ENCODE data around the gene CYSRT1. TPM values are rescaled to one million over a fixed set of nuclear protein-coding genes. Genes with fewer than 3 reads are reported as not detected.
A peak's percentile ranks its signal among the peaks of the same experiment; 100 is the strongest.

The CYSRT1 gene
- polyA plus RNA-seq, 3 donors: 10.9 to 17.0 (median 16.3) TPM

DNA sequence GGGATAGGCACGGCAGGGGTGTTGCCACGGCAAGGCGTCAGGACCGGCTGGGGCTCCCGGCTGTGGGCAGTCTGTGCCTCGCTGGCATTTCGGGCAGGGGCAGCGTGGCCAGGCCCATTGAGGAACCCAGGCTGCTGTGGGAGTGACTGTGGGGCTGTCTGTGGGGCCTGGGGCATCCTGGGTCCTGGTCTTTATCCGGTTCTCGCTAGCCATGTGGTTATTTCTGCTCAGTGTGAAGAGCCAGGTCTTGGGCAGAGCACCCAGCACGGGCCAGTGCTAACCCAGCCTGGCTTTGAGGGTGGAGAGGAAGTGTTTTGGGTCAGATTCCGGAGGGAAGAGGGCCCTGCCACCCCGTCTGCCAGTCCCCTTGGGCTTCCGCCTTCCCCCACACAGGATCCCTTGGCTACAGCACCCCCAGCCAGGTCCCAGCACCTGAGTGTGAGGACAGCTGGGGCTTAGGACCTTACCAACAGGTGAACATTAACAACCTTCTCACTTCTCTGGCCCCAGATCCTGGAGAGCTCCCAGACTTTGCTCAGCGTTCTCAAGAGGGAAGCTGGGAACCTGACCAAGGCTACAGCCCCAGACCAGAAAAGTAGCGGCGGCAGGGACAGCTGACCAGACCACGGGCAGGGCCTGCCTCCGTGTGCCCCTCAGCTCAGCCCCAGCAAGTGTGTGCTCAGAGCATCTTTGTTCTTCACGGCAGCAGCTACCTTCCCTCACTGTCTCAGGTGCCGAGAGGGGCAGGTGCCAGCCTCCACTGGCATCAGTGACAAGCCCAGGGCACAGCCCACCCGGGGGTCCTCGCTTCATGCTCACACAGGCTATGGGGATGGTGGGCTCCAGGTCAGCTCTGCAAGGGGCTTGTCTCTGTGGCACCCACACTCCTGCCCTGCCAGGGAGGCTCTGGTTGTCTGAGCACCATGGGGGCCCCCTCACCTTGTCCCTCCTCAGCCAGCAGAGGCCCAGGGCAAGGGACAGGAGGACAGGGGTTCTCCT lies 35.4 kb upstream of the CYSRT1 start:
- DNase-seq: no peak

DNA sequence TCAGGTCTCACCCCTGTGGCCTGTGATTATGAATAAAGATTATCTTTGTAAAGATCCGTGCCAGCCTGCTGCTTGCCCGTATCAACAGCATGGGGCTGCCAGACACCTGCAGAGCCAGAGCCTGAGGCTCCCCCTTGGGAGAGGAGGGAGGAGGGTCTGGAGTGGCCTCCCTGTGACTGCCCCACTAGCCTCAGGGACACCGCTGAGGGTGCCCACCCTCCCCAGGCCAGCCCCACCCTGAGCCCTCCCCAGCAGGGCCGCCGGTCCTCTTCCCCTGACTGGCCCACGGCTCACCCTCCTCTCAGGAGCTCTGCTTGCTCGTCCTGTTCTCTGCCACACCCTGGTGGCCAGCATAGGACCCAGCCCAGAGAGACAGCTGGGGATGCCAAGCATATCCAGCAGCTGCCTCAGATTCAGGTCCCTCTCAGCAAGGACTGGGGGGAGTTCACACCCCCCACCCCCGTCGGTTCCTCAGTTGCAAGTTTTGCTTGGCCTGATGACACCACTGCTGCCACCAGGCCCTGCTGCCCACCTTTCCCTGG lies 34.6 kb upstream of the CYSRT1 start:
- DNase-seq: no peak

DNA sequence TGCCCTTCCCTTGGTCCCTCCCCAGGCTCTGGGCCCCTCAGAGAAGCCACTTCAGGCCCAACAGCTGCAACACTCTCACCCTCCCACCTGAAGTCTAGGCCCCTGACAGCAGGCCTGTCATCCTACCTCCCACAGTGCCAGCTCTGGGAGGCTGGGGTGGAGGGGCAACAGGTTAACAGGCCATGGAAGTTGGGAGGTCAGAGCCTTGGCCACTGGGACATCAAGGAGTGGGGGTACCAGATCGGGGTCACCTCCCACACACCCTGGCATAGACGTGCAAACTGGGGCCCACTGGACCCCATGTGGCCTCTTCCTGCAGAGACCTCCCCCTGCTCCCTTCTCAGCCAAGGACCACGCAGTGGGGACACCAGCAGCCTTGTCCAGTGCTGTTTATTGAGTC lies 33.7 kb upstream of the CYSRT1 start:
- DNase-seq: no peak

DNA sequence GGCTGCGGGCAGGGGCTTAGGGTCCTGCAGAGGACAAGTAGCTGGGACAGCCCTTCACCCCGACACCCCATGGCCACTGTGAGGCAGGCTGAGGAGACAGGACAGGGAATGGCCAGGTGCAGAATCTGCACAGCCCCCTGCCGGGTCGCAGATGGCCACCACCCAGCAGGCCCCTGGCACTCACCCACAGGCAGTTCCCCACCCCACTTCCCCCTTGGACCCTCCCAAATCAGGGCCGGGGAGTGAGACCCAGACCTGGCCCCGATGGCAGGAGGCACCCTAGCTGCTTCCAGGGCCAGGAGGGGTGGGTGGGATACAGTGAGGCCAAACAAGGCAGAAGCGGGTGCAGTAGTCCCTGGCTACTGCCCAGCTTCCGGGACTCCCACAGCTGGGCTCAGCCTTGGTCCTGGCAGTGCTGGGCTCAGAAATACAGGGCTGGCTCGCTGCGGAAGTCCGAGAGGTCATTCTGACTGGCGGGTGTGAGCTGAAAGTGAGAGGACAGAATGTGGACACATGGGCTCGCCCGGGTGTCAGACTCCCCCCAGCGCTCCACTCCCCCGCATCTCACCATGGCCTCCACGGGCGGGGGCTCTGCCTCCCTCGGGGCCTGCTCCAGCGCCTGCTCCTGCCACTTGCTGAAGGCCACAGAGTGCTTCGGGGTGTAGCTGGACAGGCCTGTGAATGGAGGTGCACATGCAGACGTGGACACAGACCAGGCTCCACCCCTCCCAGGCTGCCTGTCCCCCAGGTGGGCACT lies 33.1 kb upstream of the CYSRT1 start:
- DNase-seq: no peak

DNA sequence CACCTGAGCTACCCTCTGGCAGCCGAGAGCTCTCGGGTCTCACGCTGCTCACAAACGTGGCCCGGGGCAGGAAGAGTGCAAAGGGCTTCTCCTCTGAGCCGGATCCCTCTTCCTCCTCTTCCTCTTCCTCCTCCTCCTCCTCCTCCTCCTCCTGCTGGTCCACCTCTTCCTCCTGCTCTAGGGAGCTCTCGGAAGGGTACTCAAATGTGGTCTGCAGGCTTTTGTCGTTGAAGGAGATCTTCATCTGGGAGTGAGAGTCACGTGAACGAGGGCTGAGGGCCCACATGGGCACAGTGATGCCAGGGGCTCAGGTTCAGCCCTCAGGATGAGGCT lies 32.6 kb upstream of the CYSRT1 start:
- no peak for DNase-seq

DNA sequence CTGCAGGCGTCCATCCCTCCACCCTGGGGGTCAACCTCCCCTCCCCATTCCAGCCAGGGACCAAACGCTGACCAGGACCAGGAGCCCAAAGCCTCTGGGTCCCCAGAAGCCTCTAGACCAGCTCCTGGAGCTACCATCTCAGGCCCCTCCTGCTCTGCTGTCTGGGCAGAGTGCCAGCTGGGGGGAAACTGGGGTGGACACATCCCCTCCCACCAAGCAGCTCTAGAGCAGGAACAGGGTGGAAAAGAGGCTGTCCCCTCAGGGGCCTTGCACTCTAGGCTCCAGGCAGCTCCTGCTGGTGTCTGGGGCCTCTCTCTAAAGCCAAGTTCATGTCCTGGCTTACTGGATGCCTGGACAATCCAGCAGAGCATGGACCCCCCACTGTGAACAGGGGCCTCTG lies 32.1 kb upstream of the CYSRT1 start:
- DNase-seq: no peak

DNA sequence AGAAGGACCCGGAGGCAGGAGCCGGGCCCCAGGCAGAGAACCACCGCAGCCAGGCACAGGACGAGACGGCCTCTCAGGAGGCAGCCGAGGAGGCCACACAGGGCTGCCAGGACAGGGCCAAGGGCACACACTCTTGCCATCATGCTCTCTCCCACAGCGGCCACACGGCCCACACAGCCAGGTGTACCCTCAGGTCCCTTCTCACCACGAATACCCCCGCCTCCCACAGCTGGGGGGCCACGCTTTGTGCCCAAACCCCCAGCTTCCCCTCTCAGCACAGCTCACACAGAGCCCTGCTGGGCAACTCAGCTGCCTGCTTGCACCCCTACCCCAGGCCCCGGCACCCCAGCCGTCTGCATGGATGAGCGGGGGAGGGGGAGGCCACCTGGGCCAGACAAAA lies 31.2 kb upstream of the CYSRT1 start:
- no peak for DNase-seq

DNA sequence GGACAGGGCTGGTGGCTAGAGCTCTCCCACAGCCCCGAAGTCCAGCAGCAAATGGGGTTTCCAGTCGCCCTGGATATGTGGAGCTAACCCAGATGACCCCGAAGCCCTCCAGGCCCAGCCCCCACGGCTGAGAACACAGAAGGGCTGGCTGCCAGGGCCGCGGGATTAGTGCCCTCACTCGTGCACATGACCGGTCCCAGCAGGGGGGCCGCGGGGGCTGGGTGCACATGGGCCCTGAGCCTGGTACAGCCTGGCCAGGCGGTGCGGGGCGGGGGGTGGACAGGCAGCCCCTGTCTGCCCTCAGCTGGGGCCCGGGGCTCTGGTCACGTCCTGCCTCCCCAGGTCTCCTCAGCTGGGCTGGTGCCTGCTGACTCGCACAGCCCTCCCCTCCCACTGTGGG lies 30.6 kb upstream of the CYSRT1 start:
- DNase-seq: no peak

DNA sequence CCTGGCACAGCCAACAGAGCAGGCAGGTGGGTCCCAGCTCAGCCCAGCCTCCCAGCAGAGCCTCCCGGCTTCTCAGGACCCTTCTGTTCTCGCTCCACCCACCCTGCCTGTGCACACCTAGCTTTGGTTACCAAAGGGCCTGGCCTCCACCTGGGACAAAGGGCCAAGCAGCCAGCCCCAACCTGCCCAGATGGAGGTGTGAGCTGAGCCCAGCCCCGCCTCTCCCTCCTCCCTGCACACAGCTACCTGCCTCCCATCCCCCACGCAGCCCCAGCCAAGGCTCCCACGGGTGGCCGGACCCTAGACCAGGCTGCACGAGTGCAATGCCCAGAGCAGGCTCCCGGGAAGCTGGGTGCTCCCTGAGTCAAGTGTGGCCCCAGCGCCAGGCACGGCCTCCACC lies 30.1 kb upstream of the CYSRT1 start:
- DNase-seq: no peak

DNA sequence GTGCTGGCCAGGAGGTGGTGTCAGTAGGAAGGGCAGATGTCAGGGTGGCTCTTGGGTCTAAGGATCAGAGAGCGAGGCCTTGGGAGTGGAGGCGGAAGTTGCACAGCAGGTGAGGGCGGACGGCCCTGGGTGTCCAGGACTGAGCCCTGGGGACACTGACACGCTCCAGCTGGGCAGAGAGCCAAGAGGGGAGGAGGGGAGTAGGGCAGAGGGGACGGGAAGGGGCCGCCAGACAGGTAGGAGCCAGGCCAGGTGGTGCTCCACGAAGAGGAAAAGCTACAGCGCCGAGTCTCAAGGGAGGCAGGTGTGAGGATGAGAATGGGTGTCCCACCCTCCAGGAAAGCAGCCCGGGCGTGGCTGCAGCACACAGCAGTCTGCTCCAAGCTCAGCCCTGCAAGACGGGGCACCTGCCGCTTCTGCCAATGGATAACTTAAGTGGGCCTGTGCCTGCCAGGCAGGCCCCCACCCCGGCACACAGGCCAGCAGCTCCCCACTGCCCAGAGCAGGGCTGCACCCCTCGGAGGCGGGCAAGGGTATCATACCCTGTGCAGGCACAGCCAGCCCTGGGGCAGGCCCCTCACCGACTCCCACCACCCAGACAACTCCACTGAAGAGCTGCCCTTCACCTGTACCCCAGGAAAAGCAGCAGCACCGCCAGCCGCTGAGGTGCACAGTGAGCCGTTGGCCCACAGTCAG lies 29.3 kb upstream of the CYSRT1 start:
- DNase-seq: no peak

DNA sequence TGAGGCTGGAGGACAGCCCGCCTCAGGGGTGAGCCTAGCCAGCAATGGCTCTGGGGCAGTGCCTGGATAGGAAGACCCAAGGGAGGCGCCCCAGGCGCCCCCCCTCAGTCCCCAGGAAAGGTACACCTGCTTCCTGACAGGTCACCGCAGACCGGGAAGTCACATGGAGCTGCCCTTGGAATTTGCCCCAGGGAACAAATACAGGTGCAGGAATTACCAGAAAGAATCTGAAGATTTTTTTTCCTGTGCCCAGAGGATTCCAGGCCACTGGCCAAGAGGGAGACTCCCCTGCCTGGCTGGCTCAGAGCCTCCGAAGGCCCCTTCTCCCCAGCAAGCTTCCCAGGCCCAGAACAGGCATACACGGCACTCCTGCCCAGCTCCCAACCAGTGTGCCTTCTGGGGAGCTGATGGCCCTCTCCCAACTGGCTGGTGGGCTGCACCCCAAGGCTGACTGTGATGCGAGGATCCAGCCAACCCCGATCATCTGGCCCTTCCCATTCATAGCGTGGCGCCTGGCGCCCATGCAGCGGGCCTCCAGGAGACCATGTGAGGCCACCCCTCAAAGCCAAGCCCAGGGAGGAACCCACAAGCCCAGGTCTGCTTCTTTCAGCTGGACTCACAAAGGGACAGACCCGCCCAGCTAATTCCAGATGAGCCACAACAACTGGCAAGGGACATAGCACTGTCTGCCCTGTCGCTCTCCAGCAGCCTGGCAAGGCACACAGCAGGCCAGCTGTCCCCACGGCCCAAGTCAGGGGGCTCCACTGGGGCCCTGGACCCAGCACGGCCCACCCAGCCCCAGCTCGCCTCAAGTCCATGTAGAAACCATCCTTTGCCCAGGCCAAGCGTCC lies 26.7 kb upstream of the CYSRT1 start:
- no peak for DNase-seq

DNA sequence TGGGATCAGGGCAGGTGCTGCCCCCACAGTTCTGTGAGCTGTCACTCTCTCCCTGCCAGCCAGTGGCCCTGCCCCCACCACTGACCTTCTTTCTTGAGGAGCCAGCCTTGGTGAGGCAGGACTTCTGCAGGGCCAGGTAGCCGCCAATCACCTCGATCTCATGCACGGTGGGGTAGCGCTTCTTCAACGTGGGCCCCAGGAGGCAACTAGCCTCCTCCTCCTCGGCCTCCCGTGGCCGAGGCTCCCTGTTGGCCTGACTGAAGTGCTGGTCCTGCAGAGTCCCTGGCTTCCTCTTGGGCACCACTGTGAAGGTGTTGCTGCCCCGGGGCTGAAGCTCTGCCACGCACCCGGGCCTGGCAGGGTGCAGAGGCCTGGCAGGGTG lies 26.1 kb upstream of the CYSRT1 start:
- no peak for DNase-seq

DNA sequence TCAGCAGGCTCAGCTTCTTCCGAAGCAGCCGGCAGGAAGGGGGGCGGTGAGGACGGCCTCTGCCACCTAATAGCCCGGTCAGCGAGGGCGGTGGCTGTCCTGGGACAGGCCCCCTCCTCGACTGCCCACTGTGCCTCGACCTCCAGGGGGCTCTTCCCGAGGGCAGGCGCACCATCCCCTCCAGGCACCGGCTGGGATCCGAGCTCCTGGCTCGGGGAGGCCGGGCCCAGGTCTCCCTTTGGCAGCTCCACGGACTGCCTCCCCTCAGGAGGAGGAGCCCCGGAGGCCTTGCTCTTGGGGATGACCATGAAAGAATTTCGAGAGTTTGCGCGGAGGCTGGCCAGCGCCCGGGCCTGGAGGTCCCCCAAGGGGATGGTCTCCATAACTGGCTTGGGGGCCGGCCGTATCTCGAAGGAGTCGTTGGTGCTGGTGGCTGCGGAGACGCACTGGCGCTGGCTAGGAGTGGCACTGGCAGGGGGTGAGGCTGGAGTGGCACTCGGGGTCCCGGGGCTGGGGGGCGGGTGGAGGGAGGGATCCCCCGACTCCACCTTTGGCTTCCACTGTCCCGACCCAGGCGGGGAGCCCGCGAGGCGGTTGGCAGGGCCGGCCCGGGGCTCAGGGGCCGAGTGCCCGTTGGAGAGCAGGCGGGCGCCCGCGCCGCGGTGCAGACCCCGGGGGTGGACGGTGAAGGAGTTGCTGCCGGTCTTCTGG lies 25.4 kb upstream of the CYSRT1 start:
- DNase-seq: no peak

DNA sequence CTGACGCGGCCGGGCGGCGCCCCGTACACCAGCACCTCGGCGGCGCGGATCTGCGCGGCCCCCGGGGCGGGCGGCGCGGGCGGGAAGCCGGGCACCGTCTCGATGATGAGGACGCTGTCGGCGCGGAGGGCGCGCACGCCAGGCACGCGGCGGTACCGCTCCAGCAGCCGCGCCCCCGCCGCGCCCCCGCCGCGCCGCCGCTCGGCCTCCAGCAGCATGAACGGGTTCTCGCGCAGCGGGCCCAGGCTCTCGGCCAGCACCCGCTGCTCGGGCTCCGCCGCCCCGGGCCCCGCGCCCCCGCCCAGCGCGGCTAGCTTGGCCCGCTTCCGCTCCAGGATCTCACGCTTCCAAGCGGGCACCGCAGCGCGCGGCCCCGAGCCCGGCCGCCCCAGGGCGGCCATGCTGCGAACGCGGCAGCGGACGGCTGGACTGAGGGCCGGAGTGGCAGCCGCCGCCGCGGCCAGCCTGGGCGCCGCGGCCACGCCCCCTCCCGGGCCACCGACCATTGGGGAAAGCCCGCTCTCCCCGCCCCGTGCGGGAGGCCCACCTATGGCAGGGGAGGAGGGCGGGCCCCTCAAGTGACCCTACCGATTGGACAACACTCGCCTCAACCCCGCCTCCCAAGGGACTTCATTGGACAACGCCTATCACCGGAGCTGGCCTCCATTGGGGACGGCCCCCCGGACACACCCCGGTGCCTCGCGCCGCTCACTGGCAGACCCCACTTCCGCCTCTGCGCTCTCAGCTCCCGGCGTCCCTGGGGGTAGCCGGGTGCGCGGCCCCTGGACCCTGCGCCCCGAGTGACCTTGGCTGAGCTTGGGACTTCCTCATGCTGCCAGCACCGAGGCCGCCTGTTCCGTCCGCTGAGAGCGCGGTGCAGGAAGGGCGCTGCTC lies 24.4 kb upstream of the CYSRT1 start, which contains the start of gene TPRN:
Gene TPRN, minus strand, starts transcription at position 431 of the 894 bp plus-strand sequence. Its CDS starts 30 bp downstream, at position 401.
- DNase-seq: peak; percentile 99

DNA sequence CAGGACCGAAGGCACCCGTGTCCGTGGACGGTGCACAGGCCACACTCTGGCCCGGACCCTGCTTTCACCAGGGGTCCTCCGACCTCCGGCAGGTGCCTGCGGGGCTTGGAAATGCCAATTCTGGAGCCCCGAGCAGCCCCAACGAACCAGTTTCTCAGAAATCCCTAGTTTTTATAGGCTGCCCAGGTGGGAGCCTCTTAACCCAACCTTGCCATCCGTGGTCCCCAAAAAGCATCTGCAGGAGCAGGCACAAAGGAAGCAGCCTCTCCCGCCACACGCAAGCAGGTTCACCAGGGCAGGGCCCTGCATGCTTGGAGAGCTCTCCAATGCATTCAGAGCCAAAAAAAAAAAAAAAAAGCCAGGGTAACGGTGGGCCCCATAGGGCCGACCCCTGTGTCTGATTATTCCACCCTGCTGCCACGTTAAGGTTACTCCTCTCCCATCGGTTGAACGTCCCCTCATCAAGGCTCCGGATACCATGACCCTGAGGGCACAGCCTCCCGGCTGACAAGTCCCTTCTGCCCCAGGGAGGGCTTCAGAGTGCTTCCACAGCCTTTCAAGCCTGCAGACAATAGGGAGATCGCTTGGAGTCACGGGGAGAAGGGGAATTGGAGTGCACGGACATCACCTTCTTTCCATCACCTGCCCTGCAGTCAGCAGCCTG lies 23.6 kb upstream of the CYSRT1 start:
- no peak for DNase-seq

DNA sequence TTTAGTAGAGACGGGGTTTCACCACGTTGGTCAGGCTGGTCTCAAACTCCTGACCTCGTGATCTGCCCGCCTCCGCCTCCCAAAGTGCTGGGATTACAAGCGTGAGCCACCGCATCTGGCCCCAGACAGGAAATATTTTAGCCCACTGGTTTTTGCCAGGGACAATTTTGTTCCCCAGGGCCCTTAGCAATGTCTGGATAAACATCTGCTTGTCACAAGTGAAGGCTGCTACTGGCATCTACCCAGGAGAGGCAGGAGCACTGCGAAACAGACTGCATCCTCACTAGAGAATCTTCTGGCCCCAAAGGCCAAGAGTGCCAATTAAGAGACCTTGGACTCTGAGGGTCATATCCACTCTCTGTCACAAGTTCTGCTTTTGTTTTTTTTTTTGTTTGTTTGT lies 22.0 kb upstream of the CYSRT1 start:
- no peak for DNase-seq

DNA sequence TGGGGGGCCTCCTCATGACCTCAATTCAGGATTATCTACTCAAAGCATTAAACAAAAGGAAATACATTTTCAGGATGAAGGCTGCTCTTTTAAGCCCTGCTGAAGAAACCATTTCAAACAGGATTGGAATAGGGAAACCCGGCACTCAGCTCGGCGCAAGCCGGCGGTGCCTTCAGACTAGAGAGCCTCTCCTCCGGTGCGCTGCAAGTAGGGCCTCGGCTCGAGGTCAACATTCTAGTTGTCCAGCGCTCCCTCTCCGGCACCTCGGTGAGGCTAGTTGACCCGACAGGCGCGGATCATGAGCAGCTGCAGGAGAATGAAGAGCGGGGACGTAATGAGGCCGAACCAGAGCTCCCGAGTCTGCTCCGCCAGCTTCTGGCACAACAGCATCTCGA lies 20.2 kb upstream of the CYSRT1 start:
- no peak for DNase-seq

DNA sequence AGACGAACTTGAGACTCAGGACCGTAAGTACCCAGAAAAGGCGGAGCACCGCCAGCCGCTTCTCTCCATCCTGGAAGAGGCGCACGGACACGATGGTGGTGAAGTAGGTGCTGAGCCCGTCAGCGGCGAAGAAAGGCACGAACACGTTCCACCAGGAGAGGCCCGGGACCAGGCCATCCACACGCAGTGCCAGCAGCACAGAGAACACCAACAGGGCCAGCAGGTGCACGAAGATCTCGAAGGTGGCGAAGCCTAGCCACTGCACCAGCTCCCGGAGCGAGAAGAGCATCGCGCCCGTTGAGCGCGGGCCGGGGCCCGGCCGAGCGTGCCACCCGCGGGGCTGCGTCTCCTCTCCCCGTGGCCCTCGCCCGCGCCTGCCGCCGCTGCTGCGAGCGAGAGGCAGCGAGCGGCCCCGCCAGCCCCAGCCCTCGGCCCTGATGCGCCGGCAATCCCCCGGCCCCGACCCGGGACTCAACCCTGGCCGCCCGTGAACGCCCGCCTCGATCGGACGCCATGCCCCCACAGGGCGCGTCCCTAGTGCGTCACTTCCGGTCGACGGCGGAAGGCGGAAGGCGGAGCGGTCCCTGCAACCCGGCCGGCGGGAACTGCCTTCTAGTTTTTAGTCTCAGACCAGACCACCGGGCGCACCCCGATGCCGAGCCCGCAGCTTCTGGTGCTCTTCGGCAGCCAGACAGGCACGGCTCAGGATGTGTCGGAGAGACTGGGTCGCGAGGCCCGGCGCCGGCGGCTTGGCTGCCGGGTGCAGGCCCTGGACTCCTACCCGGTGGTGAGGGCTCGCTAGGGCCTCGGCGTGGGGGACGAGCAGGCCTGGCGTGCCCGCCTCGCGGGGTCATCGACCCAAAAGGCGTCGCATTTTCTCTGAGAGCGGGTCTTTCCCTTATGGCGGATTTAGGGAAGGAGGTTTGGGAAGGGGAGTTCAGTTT lies 19.6 kb upstream of the CYSRT1 start, which contains the start of the genes NDOR1 and TMEM203:
Gene NDOR1, plus strand, starts transcription at position 575 of the 944 bp plus-strand sequence. Its CDS starts 78 bp downstream, at position 653.
Gene TMEM203, minus strand, starts transcription at position 523 of the 944 bp plus-strand sequence. Its CDS starts 234 bp downstream, at position 289.
- peak; percentile 90 for DNase-seq
